NK-92 (cell line): Measurements from ENCODE around the gene ALCAM.
"Not testable (repeated sequence)": the region's sequence is repeated elsewhere in the genome, so short reads cannot be mapped to it uniquely, and the experiment has no call there.

Experiments used
- DNase-seq: peaks from one replicate; lab custom pipeline; 2025; ENCODE audit not compliant: unreplicated experiment; lab: John Stamatoyannopoulos, UW

ALCAM gene

GRCh38 chr3:105572501-105572900 lies 205.8 kb downstream of the ALCAM start:
- no peak for DNase-seq

- no peak for DNase-seq
Observed at GRCh38 chr3:105579439-105579838, 212.7 kb downstream of the ALCAM start.

- DNase-seq, result no peak
Observed at GRCh38 chr3:105580296-105580965, 213.7 kb downstream of the ALCAM start.

GRCh38 chr3:105582015-105582414 lies 215.3 kb downstream of the ALCAM start:
- no peak for DNase-seq

- DNase-seq, result no peak
Observed at GRCh38 chr3:105584003-105584790, 217.5 kb downstream of the ALCAM start.

GRCh38 chr3:105593315-105593714 lies 226.6 kb downstream of the ALCAM start:
- DNase-seq, result no peak

GRCh38 chr3:105594219-105594618 lies 227.5 kb downstream of the ALCAM start:
- no peak for DNase-seq

- DNase-seq, result no peak
Observed at GRCh38 chr3:105598042-105598796, 231.5 kb downstream of the ALCAM start.

GRCh38 chr3:105599350-105599749 lies 232.6 kb downstream of the ALCAM start:
- DNase-seq, result no peak

- DNase-seq, result not testable (repeated sequence)
Observed at GRCh38 chr3:105601756-105602155, 235.0 kb downstream of the ALCAM start.

GRCh38 chr3:105602286-105602685 lies 235.6 kb downstream of the ALCAM start:
- not testable (repeated sequence) for DNase-seq

- not testable (repeated sequence) for DNase-seq
Observed at GRCh38 chr3:105603516-105603915, 236.8 kb downstream of the ALCAM start.

GRCh38 chr3:105606016-105606415 lies 239.3 kb downstream of the ALCAM start:
- no peak for DNase-seq

- no peak for DNase-seq
Observed at GRCh38 chr3:105608623-105609022, 241.9 kb downstream of the ALCAM start.

GRCh38 chr3:105610473-105610872 lies 243.8 kb downstream of the ALCAM start:
- DNase-seq, result no peak

GRCh38 chr3:105611304-105612192 lies 244.8 kb downstream of the ALCAM start:
- no peak for DNase-seq

GRCh38 chr3:105613120-105613519 lies 246.4 kb downstream of the ALCAM start:
- no peak for DNase-seq

- DNase-seq, result no peak
Observed at GRCh38 chr3:105614288-105615030, 247.8 kb downstream of the ALCAM start.

- DNase-seq, result no peak
Observed at GRCh38 chr3:105615814-105616213, 249.1 kb downstream of the ALCAM start.
